Ovary (tissue), 3 donors: ENCODE results near the gene EXOC6B.

Source experiments
- POLR2A ChIP-seq: fragments of 450-650 bp; IDR thresholded peaks from one replicate; pipeline ENCODE4 v1.6.1; 2017; ENCODE audit warnings: antibody characterized with exemption, mild to moderate bottlenecking, moderate library complexity
- TF ChIP-seq, protein P1 (sequence below), 3 donors: fragments of 450-650 bp in 2 of 3; fragments of 200-600 bp in 1 of 3; IDR thresholded peaks; one replicate each; pipeline versions ENCODE4 v1.5.1 to v1.8.0; 2016 to 2022; ENCODE audit warnings: antibody characterized with exemption in 3 of 3, mild to moderate bottlenecking in 1 of 3
- donor health status: DM: no; HTN: no; CAD: no.

DNA sequence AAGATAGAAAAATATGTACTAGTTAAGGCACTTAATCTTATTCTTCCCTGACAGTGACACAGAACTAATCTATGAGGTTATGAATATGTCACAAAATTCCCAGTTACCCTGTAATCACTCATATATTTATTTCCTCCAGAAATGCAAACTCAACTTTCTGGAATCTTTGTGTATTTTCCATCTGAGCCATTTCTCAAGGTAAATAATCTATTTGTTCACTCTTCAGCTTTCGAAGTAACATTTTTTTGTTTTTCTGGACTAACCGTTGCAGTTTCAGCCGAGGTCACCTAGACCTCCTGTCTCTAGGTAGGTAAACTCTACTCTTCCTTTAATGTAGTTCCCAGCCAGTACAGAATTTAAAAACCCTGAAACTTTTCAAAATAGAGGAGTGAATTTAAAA is 250.9 kb downstream of the EXOC6B start:
- TF ChIP-seq, protein P1, sequence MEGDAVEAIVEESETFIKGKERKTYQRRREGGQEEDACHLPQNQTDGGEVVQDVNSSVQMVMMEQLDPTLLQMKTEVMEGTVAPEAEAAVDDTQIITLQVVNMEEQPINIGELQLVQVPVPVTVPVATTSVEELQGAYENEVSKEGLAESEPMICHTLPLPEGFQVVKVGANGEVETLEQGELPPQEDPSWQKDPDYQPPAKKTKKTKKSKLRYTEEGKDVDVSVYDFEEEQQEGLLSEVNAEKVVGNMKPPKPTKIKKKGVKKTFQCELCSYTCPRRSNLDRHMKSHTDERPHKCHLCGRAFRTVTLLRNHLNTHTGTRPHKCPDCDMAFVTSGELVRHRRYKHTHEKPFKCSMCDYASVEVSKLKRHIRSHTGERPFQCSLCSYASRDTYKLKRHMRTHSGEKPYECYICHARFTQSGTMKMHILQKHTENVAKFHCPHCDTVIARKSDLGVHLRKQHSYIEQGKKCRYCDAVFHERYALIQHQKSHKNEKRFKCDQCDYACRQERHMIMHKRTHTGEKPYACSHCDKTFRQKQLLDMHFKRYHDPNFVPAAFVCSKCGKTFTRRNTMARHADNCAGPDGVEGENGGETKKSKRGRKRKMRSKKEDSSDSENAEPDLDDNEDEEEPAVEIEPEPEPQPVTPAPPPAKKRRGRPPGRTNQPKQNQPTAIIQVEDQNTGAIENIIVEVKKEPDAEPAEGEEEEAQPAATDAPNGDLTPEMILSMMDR (IDR thresholded peaks at IDR 0.05), result no peak
- TF ChIP-seq POLR2A, result no peak
